SK-N-SH treated with all-trans-retinoic acid at 6 μM for 48 hours (cell line): Measurements from ENCODE around the gene ZNF736.

ENCODE experiments used
- ARNTL ChIP-seq: fragments of 450-650 bp; formaldehyde crosslinking; IDR thresholded peaks from 2 replicates; pipeline ENCODE4 v1.5.0; 2020; ENCODE audit warnings: low read depth, mild to moderate bottlenecking, moderate library complexity, borderline replicate concordance
- CSDC2 ChIP-seq: fragments of 250-450 bp; sonication (Bioruptor Pico); IDR thresholded peaks from 2 replicates; pipeline ENCODE4 v1.5.0; 2020; ENCODE audit warnings: mild to moderate bottlenecking, moderate library complexity
- ESRRG ChIP-seq: fragments of 250-450 bp; sonication (Bioruptor Pico); IDR thresholded peaks from 2 replicates; pipeline ENCODE4 v1.6.1; 2021; ENCODE audit warnings: mild to moderate bottlenecking
- GLIS3 ChIP-seq: fragments of 250-450 bp; sonication (Bioruptor Pico); IDR thresholded peaks from 2 replicates; pipeline ENCODE4 v1.5.0; 2020; ENCODE audit warnings: mild to moderate bottlenecking, moderate library complexity
- ISL1 ChIP-seq: fragments of 250-450 bp; sonication (Bioruptor Pico); IDR thresholded peaks from 2 replicates; pipeline ENCODE4 v2.1.2; 2022; ENCODE audit warnings: mild to moderate bottlenecking, moderate library complexity
- PATZ1 ChIP-seq: fragments of 250-450 bp; sonication (Bioruptor Pico); IDR thresholded peaks from 2 replicates; pipeline ENCODE4 v1.8.0; 2020; ENCODE audit warnings: mild to moderate bottlenecking, moderate library complexity, borderline replicate concordance
- PPARA ChIP-seq: fragments of 250-450 bp; sonication (Bioruptor Pico); IDR thresholded peaks from 2 replicates; pipeline ENCODE4 v1.5.0; 2020; ENCODE audit warnings: mild to moderate bottlenecking, borderline replicate concordance
- RARB ChIP-seq: fragments of 250-450 bp; sonication (Bioruptor Pico); IDR thresholded peaks from 2 replicates; pipeline ENCODE4 v1.8.0; 2021; ENCODE audit warnings: mild to moderate bottlenecking, moderate library complexity
- ZFP3 ChIP-seq: fragments of 250-450 bp; sonication (Bioruptor Pico); IDR thresholded peaks from 2 replicates; pipeline ENCODE4 v1.5.0; 2020; ENCODE audit warnings: mild to moderate bottlenecking, moderate library complexity
- ZFP30 ChIP-seq: fragments of 450-650 bp; formaldehyde crosslinking; IDR thresholded peaks from 2 replicates; pipeline ENCODE4 v1.5.0; 2022; ENCODE audit warnings: mild to moderate bottlenecking, moderate library complexity
- ZNF565 ChIP-seq: fragments of 450-650 bp; formaldehyde crosslinking; conservative IDR thresholded peaks from 2 replicates; pipeline ENCODE4 v1.5.0; 2020; ENCODE audit warnings: low read depth, mild to moderate bottlenecking, moderate library complexity
- TF ChIP-seq, protein P1 (sequence below): fragments of 250-450 bp; sonication (Bioruptor Pico); IDR thresholded peaks from 2 replicates; pipeline ENCODE4 v1.8.0; 2021; ENCODE audit warnings: low read depth, mild to moderate bottlenecking, moderate library complexity, borderline replicate concordance
- TF ChIP-seq, protein P2 (sequence below): fragments of 250-450 bp; sonication (Bioruptor Pico); IDR thresholded peaks from 2 replicates; pipeline ENCODE4 v1.5.1; 2020; ENCODE audit warnings: low read depth, mild to moderate bottlenecking, moderate library complexity

DNA sequence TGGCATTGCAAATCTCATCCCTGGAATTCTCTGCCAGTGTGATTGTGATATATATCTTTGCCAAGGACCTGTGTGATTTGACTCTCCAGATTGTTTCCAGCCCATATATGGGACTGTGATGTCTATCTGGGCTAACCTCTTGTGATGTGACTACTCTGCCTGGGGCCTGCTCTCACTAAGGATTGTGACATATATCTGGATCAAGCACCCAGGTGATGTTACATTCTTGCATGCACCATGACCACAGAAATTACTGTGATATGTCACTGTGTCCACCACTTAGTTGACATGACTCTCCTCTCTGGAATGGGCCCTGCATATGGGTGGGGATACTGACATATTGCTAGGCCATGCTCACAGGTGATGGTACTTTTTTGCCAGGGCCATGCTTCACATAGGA is 86.6 kb downstream of the ZNF736 start:
- TF ChIP-seq ISL1 (CRISPR knock-in tag) (no peak), PATZ1 (CRISPR knock-in tag) (no peak), ZFP30 (CRISPR knock-in tag) (no peak), ZFP3 (CRISPR knock-in tag) (no peak), RARB (CRISPR knock-in tag) (no peak), CSDC2 (CRISPR knock-in tag) (no peak), ARNTL (CRISPR knock-in tag) (no peak), GLIS3 (CRISPR knock-in tag) (no peak), ZNF565 (CRISPR knock-in tag) (no peak), ESRRG (no peak), PPARA (CRISPR knock-in tag) (no peak)
- TF ChIP-seq, protein P1, sequence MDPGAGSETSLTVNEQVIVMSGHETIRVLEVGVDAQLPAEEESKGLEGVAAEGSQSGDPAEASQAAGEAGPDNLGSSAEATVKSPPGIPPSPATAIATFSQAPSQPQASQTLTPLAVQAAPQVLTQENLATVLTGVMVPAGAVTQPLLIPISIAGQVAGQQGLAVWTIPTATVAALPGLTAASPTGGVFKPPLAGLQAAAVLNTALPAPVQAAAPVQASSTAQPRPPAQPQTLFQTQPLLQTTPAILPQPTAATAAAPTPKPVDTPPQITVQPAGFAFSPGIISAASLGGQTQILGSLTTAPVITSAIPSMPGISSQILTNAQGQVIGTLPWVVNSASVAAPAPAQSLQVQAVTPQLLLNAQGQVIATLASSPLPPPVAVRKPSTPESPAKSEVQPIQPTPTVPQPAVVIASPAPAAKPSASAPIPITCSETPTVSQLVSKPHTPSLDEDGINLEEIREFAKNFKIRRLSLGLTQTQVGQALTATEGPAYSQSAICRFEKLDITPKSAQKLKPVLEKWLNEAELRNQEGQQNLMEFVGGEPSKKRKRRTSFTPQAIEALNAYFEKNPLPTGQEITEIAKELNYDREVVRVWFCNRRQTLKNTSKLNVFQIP (CRISPR knock-in tag) = no peak
- TF ChIP-seq, protein P2, sequence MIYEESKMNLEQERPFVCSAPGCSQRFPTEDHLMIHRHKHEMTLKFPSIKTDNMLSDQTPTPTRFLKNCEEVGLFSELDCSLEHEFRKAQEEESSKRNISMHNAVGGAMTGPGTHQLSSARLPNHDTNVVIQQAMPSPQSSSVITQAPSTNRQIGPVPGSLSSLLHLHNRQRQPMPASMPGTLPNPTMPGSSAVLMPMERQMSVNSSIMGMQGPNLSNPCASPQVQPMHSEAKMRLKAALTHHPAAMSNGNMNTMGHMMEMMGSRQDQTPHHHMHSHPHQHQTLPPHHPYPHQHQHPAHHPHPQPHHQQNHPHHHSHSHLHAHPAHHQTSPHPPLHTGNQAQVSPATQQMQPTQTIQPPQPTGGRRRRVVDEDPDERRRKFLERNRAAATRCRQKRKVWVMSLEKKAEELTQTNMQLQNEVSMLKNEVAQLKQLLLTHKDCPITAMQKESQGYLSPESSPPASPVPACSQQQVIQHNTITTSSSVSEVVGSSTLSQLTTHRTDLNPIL = no peak
